HEK293 (cell line): Measurements from ENCODE around the gene SYAP1.

Source experiments
- GFI1B ChIP-seq: fragments of 450-650 bp; formaldehyde crosslinking; IDR thresholded peaks from 2 replicates; pipeline ENCODE4 v1.5.1; 2016; ENCODE audit warnings: missing biosample characterization, missing genetic modification characterization
- ZNF155 ChIP-seq: fragments of 450-650 bp; formaldehyde crosslinking; IDR thresholded peaks from 2 replicates; pipeline ENCODE4 v1.5.1; 2016; ENCODE audit warnings: missing biosample characterization, missing genetic modification characterization
- ZNF266 ChIP-seq: fragments of 450-650 bp; formaldehyde crosslinking; IDR thresholded peaks from 2 replicates; pipeline ENCODE4 v1.5.1; 2016; ENCODE audit warnings: missing biosample characterization, missing genetic modification characterization, low read depth
- ZNF341 ChIP-seq: fragments of 450-650 bp; formaldehyde crosslinking; IDR thresholded peaks from 2 replicates; pipeline ENCODE4; 2016; ENCODE audit warnings: low read depth, missing biosample characterization, missing genetic modification characterization
- ZNF843 ChIP-seq: fragments of 450-650 bp; formaldehyde crosslinking; IDR thresholded peaks from 2 replicates; pipeline ENCODE4 v1.5.1; 2016; ENCODE audit warnings: missing biosample characterization, missing genetic modification characterization
- TF ChIP-seq, protein P1 (sequence below): fragments of 450-650 bp; formaldehyde crosslinking; IDR thresholded peaks from 2 replicates; pipeline ENCODE4 v1.5.1; 2016; ENCODE audit warnings: missing biosample characterization, missing genetic modification characterization
- TF ChIP-seq, protein P2 (sequence below): fragments of 450-650 bp; IDR thresholded peaks from 2 replicates; pipeline ENCODE4 v1.5.1; 2018; ENCODE audit warnings: missing biosample characterization, missing genetic modification characterization
- TF ChIP-seq, protein P3 (sequence below): fragments of 450-650 bp; formaldehyde crosslinking; conservative IDR thresholded peaks from 2 replicates; pipeline ENCODE4 v1.5.1; 2016; ENCODE audit warnings: low read depth, missing biosample characterization, missing genetic modification characterization
- TF ChIP-seq, protein P4 (sequence below): fragments of 450-650 bp; formaldehyde crosslinking; IDR thresholded peaks from 2 replicates; pipeline ENCODE4 v1.5.1; 2016; ENCODE audit warnings: missing biosample characterization, missing genetic modification characterization
- TF ChIP-seq, protein P5 (sequence below): fragments of 450-650 bp; formaldehyde crosslinking; IDR thresholded peaks from 2 replicates; pipeline ENCODE4 v1.5.1; 2016; ENCODE audit warnings: missing biosample characterization, missing genetic modification characterization

DNA sequence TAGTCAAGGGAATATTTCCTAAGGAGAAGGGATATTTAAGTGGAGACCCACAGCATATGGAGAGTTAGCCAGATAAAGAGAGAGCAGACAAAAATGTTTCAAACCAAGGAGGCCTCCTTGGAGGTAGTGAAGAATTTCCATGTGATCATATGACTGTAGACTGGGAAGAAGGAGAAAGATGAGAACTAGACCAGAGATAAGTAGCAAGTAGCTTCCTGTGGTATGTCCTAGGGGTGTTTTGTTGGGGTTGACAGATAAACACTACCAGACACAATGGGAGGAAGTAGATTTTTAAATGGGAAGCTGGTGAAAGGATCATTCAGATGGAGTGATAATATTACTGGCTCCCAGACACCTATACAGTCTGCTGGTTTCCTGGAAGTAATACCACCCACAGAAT is 13.6 kb downstream of the SYAP1 start:
- TF ChIP-seq, protein P1, sequence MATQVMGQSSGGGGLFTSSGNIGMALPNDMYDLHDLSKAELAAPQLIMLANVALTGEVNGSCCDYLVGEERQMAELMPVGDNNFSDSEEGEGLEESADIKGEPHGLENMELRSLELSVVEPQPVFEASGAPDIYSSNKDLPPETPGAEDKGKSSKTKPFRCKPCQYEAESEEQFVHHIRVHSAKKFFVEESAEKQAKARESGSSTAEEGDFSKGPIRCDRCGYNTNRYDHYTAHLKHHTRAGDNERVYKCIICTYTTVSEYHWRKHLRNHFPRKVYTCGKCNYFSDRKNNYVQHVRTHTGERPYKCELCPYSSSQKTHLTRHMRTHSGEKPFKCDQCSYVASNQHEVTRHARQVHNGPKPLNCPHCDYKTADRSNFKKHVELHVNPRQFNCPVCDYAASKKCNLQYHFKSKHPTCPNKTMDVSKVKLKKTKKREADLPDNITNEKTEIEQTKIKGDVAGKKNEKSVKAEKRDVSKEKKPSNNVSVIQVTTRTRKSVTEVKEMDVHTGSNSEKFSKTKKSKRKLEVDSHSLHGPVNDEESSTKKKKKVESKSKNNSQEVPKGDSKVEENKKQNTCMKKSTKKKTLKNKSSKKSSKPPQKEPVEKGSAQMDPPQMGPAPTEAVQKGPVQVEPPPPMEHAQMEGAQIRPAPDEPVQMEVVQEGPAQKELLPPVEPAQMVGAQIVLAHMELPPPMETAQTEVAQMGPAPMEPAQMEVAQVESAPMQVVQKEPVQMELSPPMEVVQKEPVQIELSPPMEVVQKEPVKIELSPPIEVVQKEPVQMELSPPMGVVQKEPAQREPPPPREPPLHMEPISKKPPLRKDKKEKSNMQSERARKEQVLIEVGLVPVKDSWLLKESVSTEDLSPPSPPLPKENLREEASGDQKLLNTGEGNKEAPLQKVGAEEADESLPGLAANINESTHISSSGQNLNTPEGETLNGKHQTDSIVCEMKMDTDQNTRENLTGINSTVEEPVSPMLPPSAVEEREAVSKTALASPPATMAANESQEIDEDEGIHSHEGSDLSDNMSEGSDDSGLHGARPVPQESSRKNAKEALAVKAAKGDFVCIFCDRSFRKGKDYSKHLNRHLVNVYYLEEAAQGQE (tag by site-specific recombination): no peak
- TF ChIP-seq, protein P2, sequence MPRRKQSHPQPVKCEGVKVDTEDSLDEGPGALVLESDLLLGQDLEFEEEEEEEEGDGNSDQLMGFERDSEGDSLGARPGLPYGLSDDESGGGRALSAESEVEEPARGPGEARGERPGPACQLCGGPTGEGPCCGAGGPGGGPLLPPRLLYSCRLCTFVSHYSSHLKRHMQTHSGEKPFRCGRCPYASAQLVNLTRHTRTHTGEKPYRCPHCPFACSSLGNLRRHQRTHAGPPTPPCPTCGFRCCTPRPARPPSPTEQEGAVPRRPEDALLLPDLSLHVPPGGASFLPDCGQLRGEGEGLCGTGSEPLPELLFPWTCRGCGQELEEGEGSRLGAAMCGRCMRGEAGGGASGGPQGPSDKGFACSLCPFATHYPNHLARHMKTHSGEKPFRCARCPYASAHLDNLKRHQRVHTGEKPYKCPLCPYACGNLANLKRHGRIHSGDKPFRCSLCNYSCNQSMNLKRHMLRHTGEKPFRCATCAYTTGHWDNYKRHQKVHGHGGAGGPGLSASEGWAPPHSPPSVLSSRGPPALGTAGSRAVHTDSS (tag by site-specific recombination): no peak
- TF ChIP-seq ZNF843 (tag by site-specific recombination) (no peak), ZNF266 (tag by site-specific recombination) (no peak), ZNF341 (tag by site-specific recombination) (no peak), ZNF155 (no peak), GFI1B (tag by site-specific recombination) (no peak)
- TF ChIP-seq, protein P3, sequence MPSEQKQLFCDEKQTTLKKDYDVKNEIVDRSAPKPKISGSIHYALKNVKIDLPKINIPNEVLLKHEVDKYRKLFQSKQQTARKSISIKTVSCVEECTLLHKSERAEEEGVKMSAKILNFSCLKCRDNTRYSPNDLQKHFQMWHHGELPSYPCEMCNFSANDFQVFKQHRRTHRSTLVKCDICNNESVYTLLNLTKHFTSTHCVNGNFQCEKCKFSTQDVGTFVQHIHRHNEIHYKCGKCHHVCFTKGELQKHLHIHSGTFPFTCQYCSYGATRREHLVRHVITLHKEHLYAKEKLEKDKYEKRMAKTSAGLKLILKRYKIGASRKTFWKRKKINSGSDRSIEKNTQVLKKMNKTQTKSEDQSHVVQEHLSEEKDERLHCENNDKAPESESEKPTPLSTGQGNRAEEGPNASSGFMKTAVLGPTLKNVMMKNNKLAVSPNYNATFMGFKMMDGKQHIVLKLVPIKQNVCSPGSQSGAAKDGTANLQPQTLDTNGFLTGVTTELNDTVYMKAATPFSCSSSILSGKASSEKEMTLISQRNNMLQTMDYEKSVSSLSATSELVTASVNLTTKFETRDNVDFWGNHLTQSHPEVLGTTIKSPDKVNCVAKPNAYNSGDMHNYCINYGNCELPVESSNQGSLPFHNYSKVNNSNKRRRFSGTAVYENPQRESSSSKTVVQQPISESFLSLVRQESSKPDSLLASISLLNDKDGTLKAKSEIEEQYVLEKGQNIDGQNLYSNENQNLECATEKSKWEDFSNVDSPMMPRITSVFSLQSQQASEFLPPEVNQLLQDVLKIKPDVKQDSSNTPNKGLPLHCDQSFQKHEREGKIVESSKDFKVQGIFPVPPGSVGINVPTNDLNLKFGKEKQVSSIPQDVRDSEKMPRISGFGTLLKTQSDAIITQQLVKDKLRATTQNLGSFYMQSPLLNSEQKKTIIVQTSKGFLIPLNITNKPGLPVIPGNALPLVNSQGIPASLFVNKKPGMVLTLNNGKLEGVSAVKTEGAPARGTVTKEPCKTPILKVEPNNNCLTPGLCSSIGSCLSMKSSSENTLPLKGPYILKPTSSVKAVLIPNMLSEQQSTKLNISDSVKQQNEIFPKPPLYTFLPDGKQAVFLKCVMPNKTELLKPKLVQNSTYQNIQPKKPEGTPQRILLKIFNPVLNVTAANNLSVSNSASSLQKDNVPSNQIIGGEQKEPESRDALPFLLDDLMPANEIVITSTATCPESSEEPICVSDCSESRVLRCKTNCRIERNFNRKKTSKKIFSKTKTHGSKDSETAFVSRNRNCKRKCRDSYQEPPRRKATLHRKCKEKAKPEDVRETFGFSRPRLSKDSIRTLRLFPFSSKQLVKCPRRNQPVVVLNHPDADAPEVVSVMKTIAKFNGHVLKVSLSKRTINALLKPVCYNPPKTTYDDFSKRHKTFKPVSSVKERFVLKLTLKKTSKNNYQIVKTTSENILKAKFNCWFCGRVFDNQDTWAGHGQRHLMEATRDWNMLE (tag by site-specific recombination): no peak
- TF ChIP-seq, protein P4, sequence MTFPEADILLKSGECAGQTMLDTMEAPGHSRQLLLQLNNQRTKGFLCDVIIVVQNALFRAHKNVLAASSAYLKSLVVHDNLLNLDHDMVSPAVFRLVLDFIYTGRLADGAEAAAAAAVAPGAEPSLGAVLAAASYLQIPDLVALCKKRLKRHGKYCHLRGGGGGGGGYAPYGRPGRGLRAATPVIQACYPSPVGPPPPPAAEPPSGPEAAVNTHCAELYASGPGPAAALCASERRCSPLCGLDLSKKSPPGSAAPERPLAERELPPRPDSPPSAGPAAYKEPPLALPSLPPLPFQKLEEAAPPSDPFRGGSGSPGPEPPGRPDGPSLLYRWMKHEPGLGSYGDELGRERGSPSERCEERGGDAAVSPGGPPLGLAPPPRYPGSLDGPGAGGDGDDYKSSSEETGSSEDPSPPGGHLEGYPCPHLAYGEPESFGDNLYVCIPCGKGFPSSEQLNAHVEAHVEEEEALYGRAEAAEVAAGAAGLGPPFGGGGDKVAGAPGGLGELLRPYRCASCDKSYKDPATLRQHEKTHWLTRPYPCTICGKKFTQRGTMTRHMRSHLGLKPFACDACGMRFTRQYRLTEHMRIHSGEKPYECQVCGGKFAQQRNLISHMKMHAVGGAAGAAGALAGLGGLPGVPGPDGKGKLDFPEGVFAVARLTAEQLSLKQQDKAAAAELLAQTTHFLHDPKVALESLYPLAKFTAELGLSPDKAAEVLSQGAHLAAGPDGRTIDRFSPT: no peak
- TF ChIP-seq, protein P5, sequence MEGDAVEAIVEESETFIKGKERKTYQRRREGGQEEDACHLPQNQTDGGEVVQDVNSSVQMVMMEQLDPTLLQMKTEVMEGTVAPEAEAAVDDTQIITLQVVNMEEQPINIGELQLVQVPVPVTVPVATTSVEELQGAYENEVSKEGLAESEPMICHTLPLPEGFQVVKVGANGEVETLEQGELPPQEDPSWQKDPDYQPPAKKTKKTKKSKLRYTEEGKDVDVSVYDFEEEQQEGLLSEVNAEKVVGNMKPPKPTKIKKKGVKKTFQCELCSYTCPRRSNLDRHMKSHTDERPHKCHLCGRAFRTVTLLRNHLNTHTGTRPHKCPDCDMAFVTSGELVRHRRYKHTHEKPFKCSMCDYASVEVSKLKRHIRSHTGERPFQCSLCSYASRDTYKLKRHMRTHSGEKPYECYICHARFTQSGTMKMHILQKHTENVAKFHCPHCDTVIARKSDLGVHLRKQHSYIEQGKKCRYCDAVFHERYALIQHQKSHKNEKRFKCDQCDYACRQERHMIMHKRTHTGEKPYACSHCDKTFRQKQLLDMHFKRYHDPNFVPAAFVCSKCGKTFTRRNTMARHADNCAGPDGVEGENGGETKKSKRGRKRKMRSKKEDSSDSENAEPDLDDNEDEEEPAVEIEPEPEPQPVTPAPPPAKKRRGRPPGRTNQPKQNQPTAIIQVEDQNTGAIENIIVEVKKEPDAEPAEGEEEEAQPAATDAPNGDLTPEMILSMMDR (tag by site-specific recombination): no peak
